Mesendoderm (in vitro differentiated cells): ENCODE data around the gene TXNL4B.
A peak's percentile ranks its signal among the peaks of the same experiment; 100 is the strongest.

Experiments
- DNase-seq: peaks from one replicate; pipeline ENCODE4 v3.0.0; 2013
- H2AK5ac ChIP-seq: 2 replicates; pipeline ENCODE4 v1.6.1; 2013; ENCODE audit warnings: low read length, inconsistent platforms
- H2BK120ac ChIP-seq: 2 replicates; pipeline ENCODE4 v1.6.1; 2013; ENCODE audit warnings: low read depth, mild to moderate bottlenecking, low read length, moderate library complexity, mixed read lengths
- H2BK15ac ChIP-seq: replicated peaks from 2 replicates; pipeline ENCODE4 v1.6.1; 2013; ENCODE audit warnings: low read depth, mild to moderate bottlenecking, moderate library complexity
- H2BK5ac ChIP-seq: 2 replicates; pipeline ENCODE4 v1.6.1; 2013; ENCODE audit warnings: low read length, inconsistent platforms
- H3K18ac ChIP-seq: 2 replicates; pipeline ENCODE4 v1.6.1; 2013; ENCODE audit warnings: mild to moderate bottlenecking, low read length, mixed read lengths
- H3K23ac ChIP-seq: one replicate; pipeline ENCODE4 v1.6.1; 2013; ENCODE audit warnings: low read length
- H3K27ac ChIP-seq: 2 replicates; pipeline ENCODE4 v1.5.1; 2013; ENCODE audit warnings: low read depth, mild to moderate bottlenecking, inconsistent platforms, low read length, moderate library complexity
- H3K27me3 ChIP-seq: 2 replicates; pipeline ENCODE4 v1.6.1; 2013; ENCODE audit warnings: low read length, control low read depth, mild to moderate bottlenecking, inconsistent platforms; ENCODE audit not compliant: insufficient read depth, poor library complexity
- H3K36me3 ChIP-seq: 2 replicates; pipeline ENCODE4 v1.6.1; 2013; ENCODE audit warnings: low read length, inconsistent platforms; ENCODE audit not compliant: control insufficient read depth, insufficient read depth
- H3K4ac ChIP-seq: one replicate; pipeline ENCODE4 v1.6.1; 2013; ENCODE audit warnings: low read depth, mild to moderate bottlenecking, low read length, moderate library complexity
- H3K4me1 ChIP-seq: 2 replicates; pipeline ENCODE4 v1.6.1; 2013; ENCODE audit warnings: low read depth, low read length, inconsistent platforms; ENCODE audit not compliant: control insufficient read depth
- H3K4me2 ChIP-seq: 2 replicates; pipeline ENCODE4 v1.6.1; 2013; ENCODE audit warnings: low read length
- H3K4me3 ChIP-seq: 2 replicates; pipeline ENCODE4 v1.5.1; 2013; ENCODE audit warnings: mild to moderate bottlenecking, low read length
- H3K56ac ChIP-seq: one replicate; pipeline ENCODE4 v1.6.1; 2013; ENCODE audit warnings: low read length
- H3K79me1 ChIP-seq: 2 replicates; pipeline ENCODE4 v1.6.1; 2013; ENCODE audit warnings: low read length, inconsistent platforms
- H3K79me2 ChIP-seq: 2 replicates; pipeline ENCODE4 v1.6.1; 2013; ENCODE audit warnings: mild to moderate bottlenecking, low read length; ENCODE audit not compliant: control insufficient read depth, insufficient read depth
- H3K9ac ChIP-seq: 2 replicates; pipeline ENCODE4 v1.6.1; 2013; ENCODE audit warnings: low read length, inconsistent platforms
- H4K5ac ChIP-seq: one replicate; pipeline ENCODE4 v1.6.1; 2013; ENCODE audit warnings: low read length
- H4K8ac ChIP-seq: one replicate; pipeline ENCODE4 v1.6.1; 2013; ENCODE audit warnings: low read depth, mild to moderate bottlenecking, control low read depth, low read length, moderate library complexity
- WGBS: extraction: QIAGEN DNeasy Blood & Tissue Kit; methylation state at CpG from one replicate; pipeline ENCODE4 v1.1.7; 2013; ENCODE audit warnings: low lambda C conversion rate, missing lambda C conversion rate; ENCODE audit not compliant: insufficient coverage; ENCODE audit errors: extremely low coverage; 5-methylcytosine and 5-hydroxymethylcytosine counted together

Gene TXNL4B

GRCh38 chr16:72134507-72134906 is 41.1 kb upstream of the TXNL4B start:
- no peak for DNase-seq
- Histone ChIP-seq H2BK5ac (no peak overlapping the region), H3K4me3 (no peak overlapping the region), H3K9ac (no peak overlapping the region), H3K36me3 (no peaks in the 10 kb centered on the region), H3K18ac (no peak overlapping the region), H3K79me2 (no peaks in the 10 kb centered on the region), H4K8ac (no peak overlapping the region), H4K5ac (no peak overlapping the region), H3K27me3 (no peaks in the 10 kb centered on the region), H3K27ac (no peak overlapping the region), H3K23ac (no peak overlapping the region), H3K4me2 (no peak overlapping the region), H3K79me1 (no peaks in the 10 kb centered on the region), H2BK15ac (no peak overlapping the region), H2BK120ac (no peak overlapping the region), H3K4ac (no peak overlapping the region), H3K56ac (no peak overlapping the region), H3K4me1 (peaks cover 3% of the 10 kb centered on the region), H2AK5ac (no peak overlapping the region)
- WGBS, result no CpG with 5 or more reads among the region's 2 CpGs

DNA sequence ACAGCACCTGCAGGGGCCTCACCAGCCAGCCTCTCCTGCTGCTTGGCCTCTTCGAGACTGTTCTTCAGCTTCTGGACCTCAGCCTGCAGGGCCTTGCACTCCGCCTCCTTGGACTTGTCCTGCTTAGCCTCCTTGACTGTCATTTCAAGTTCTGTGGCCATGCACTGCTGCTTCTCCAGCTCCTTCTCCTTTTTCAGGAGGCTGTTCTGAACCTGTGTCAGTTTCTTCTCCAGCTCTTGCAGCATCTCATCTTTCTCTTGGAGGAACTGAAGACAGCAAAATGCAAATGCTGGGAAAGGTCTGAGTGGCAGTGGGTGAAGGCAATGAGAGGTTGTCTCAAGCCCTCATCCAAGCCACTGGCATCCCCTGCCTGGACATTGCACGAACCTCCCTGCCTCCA is 39.3 kb upstream of the TXNL4B start:
- no peak overlapping the region for H3K9ac ChIP-seq
- no peak overlapping the region for H3K4ac ChIP-seq
- no peak overlapping the region for H3K4me2 ChIP-seq
- no peaks in the 10 kb centered on the region for H3K27me3 ChIP-seq
- no peak overlapping the region for H2AK5ac ChIP-seq
- no peak for DNase-seq
- H4K5ac ChIP-seq, result no peak overlapping the region
- H3K4me1 ChIP-seq, result peaks cover 3% of the 10 kb centered on the region
- no peaks in the 10 kb centered on the region for H3K79me2 ChIP-seq
- no peaks in the 10 kb centered on the region for H3K79me1 ChIP-seq
- no peak overlapping the region for H2BK15ac ChIP-seq
- no peak overlapping the region for H3K27ac ChIP-seq
- H3K4me3 ChIP-seq, result no peak overlapping the region
- no peak overlapping the region for H3K56ac ChIP-seq
- H2BK5ac ChIP-seq, result no peak overlapping the region
- H4K8ac ChIP-seq, result no peak overlapping the region
- H3K18ac ChIP-seq, result no peak overlapping the region
- H2BK120ac ChIP-seq, result no peak overlapping the region
- H3K23ac ChIP-seq, result no peak overlapping the region
- no peaks in the 10 kb centered on the region for H3K36me3 ChIP-seq
- no CpG with 5 or more reads among the region's 3 CpGs for whole genome bisulfite sequencing

GRCh38 chr16:72131036-72131435 is 37.6 kb upstream of the TXNL4B start:
- peak overlapping the region; percentile 24 for H3K27ac ChIP-seq
- no peaks in the 10 kb centered on the region for H3K79me1 ChIP-seq
- no peaks in the 10 kb centered on the region for H3K27me3 ChIP-seq

DNA sequence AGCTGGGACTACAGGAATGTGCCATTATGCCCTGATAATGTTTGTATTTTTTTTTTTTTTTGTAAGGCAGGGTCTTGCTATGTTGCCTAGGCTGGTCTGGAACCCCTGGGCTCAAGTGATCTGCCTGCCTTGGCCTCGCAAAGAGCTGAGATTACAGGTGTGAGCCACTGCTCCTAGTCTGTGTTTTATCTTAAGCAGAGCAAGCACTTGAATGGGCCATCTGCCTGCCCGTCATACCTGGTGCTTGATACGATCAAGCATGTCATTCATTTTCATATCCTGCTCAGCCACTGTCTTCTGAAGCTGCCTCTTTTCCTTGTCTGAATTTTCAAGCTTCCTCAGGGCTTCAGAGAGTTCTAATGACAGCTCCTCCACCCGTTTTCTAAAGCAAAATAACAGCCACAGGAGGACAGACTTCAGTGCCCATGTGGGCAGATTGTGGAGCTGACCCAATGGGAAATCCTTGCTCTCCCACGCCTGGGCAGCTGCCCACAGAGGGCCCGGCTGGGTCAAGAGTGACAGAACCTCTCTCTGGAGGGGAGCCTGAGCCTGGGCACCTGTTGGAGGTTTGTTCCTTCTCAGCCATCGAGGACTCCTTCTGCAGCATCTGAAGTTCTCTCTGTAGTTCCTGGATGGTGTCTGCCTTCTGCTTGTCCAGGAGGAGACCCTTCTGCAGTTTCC is 36.7 kb upstream of the TXNL4B start:
- peak overlapping the region; percentile 4 for H3K18ac ChIP-seq
- H3K79me1 ChIP-seq, result no peaks in the 10 kb centered on the region
- H3K27ac ChIP-seq, result peak overlapping the region; percentile 35
- DNase-seq, result peak; percentile 69
- no peak overlapping the region for H2BK120ac ChIP-seq
- no peak overlapping the region for H3K4me3 ChIP-seq
- no CpG with 5 or more reads among the region's 7 CpGs for WGBS
- no peak overlapping the region for H2BK5ac ChIP-seq
- no peak overlapping the region for H3K56ac ChIP-seq
- H4K8ac ChIP-seq, result no peak overlapping the region
- no peaks in the 10 kb centered on the region for H3K36me3 ChIP-seq
- no peaks in the 10 kb centered on the region for H3K79me2 ChIP-seq
- no peak overlapping the region for H3K23ac ChIP-seq
- H3K4me2 ChIP-seq, result no peak overlapping the region
- no peak overlapping the region for H3K9ac ChIP-seq
- no peak overlapping the region for H3K4ac ChIP-seq
- H3K4me1 ChIP-seq, result peaks cover 6% of the 10 kb centered on the region
- no peak overlapping the region for H2AK5ac ChIP-seq
- no peak overlapping the region for H2BK15ac ChIP-seq
- H4K5ac ChIP-seq, result no peak overlapping the region
- no peaks in the 10 kb centered on the region for H3K27me3 ChIP-seq

More at GRCh38 chr16:72131036-72131435, 37.6 kb upstream of the TXNL4B start:
- H3K18ac ChIP-seq, result peak overlapping the region; percentile 4
- WGBS, result 100% methylated on average over 1 of the region's 6 CpGs
- H4K5ac ChIP-seq, result no peak overlapping the region
- H4K8ac ChIP-seq, result no peak overlapping the region
- no peak overlapping the region for H3K23ac ChIP-seq
- H2BK120ac ChIP-seq, result no peak overlapping the region
- H2AK5ac ChIP-seq, result no peak overlapping the region
- no peaks in the 10 kb centered on the region for H3K36me3 ChIP-seq
- H3K56ac ChIP-seq, result no peak overlapping the region
- H3K79me2 ChIP-seq, result no peaks in the 10 kb centered on the region
- no peak overlapping the region for H3K4ac ChIP-seq
- peak; percentile 51 for DNase-seq
- H2BK15ac ChIP-seq, result peak overlapping the region; percentile 57
- no peak overlapping the region for H3K9ac ChIP-seq
- peaks cover 3% of the 10 kb centered on the region for H3K4me1 ChIP-seq
- no peak overlapping the region for H3K4me2 ChIP-seq
- H3K4me3 ChIP-seq, result no peak overlapping the region
- H2BK5ac ChIP-seq, result no peak overlapping the region

- no peaks in the 10 kb centered on the region for H3K27me3 ChIP-seq
- H3K9ac ChIP-seq, result no peak overlapping the region
- no peak overlapping the region for H2BK15ac ChIP-seq
- H4K8ac ChIP-seq, result no peak overlapping the region
- H2BK120ac ChIP-seq, result no peak overlapping the region
- peak; percentile 82 for DNase-seq
- no peak overlapping the region for H3K4me3 ChIP-seq
- H3K79me2 ChIP-seq, result no peaks in the 10 kb centered on the region
- H3K4me1 ChIP-seq, result peaks cover 6% of the 10 kb centered on the region
- peak overlapping the region; percentile 68 for H3K27ac ChIP-seq
- H3K23ac ChIP-seq, result no peak overlapping the region
- no peaks in the 10 kb centered on the region for H3K36me3 ChIP-seq
- H3K56ac ChIP-seq, result no peak overlapping the region
- WGBS, result no CpG with 5 or more reads among the region's 9 CpGs
- no peak overlapping the region for H3K4ac ChIP-seq
- H3K18ac ChIP-seq, result peak overlapping the region; percentile 24
- H3K4me2 ChIP-seq, result no peak overlapping the region
- H4K5ac ChIP-seq, result no peak overlapping the region
- H2AK5ac ChIP-seq, result no peak overlapping the region
- no peaks in the 10 kb centered on the region for H3K79me1 ChIP-seq
- H2BK5ac ChIP-seq, result no peak overlapping the region
Measured at GRCh38 chr16:72128701-72129100, 35.3 kb upstream of the TXNL4B start.

- H3K9ac ChIP-seq, result no peak overlapping the region
- no peak overlapping the region for H4K8ac ChIP-seq
- no peak overlapping the region for H3K56ac ChIP-seq
- H3K79me2 ChIP-seq, result no peaks in the 10 kb centered on the region
- no peak overlapping the region for H3K4me2 ChIP-seq
- H3K23ac ChIP-seq, result no peak overlapping the region
- DNase-seq, result no peak
- no peak overlapping the region for H2AK5ac ChIP-seq
- WGBS, result no CpG with 5 or more reads among the region's 2 CpGs
- no peaks in the 10 kb centered on the region for H3K79me1 ChIP-seq
- no peak overlapping the region for H3K4me3 ChIP-seq
- H3K18ac ChIP-seq, result no peak overlapping the region
- no peaks in the 10 kb centered on the region for H3K36me3 ChIP-seq
- no peak overlapping the region for H4K5ac ChIP-seq
- peaks cover 6% of the 10 kb centered on the region for H3K4me1 ChIP-seq
- H2BK15ac ChIP-seq, result no peak overlapping the region
- no peaks in the 10 kb centered on the region for H3K27me3 ChIP-seq
- no peak overlapping the region for H2BK5ac ChIP-seq
- H3K27ac ChIP-seq, result no peak overlapping the region
- no peak overlapping the region for H2BK120ac ChIP-seq
- no peak overlapping the region for H3K4ac ChIP-seq
Measured at GRCh38 chr16:72126429-72126765, 33.0 kb upstream of the TXNL4B start.
